MCF 10A (cell line): Measurements from ENCODE around the gene KIF5A. TPM values are rescaled to one million over a fixed set of nuclear protein-coding genes. Genes with fewer than 3 reads are reported as not detected.

Experiments
- BruUV-seq: library from RNA; stranded (reverse); fragments of 400-500 nt; replicated peaks from 2 replicates; lab custom pipeline; 2021; lab: Mats Ljungman, UMichigan
- CTCF ChIA-PET: fragments of 300-600 bp; sonication (Branson Sonifier 250); formaldehyde crosslinking; extraction: SDS; loops from one replicate; lab custom pipeline; 2021; ENCODE audit warnings: antibody characterized with exemption, inconsistent platforms; lab: Yijun Ruan, JAX
- POLR2A ChIA-PET: fragments of 300-600, 350-650 bp; sonication (Branson Sonifier 250); formaldehyde crosslinking; extraction: SDS; loops from one replicate; lab custom pipeline; 2020; ENCODE audit warnings: antibody characterized with exemption, inconsistent platforms; lab: Yijun Ruan, JAX
- DNase-seq: peaks from one replicate; pipeline ENCODE4 v3.0.0-alpha.2; 2018; ENCODE audit not compliant: unreplicated experiment
- H3K27ac Mint-ChIP-seq: one replicate; pipeline ENCODE4 v1.8.0; 2022; ENCODE audit warnings: mild to moderate bottlenecking, low read depth, mixed read lengths; ENCODE audit not compliant: unreplicated experiment
- H3K27me3 Mint-ChIP-seq: one replicate; pipeline ENCODE4 v1.8.0; 2022; ENCODE audit warnings: mixed read lengths; ENCODE audit not compliant: insufficient read depth, unreplicated experiment
- H3K36me3 Mint-ChIP-seq: one replicate; pipeline ENCODE4 v1.8.0; 2022; ENCODE audit warnings: mild to moderate bottlenecking, moderate library complexity, mixed read lengths; ENCODE audit not compliant: insufficient read depth, unreplicated experiment
- H3K4me1 Mint-ChIP-seq: one replicate; pipeline ENCODE4 v1.8.0; 2022; ENCODE audit warnings: mixed read lengths; ENCODE audit not compliant: insufficient read depth, unreplicated experiment
- H3K4me3 Mint-ChIP-seq: one replicate; pipeline ENCODE4 v1.8.0; 2022; ENCODE audit warnings: mild to moderate bottlenecking, moderate library complexity, mixed read lengths; ENCODE audit not compliant: unreplicated experiment
- H3K9me3 Mint-ChIP-seq: one replicate; pipeline ENCODE4 v1.8.0; 2022; ENCODE audit warnings: mixed read lengths; ENCODE audit not compliant: unreplicated experiment
- intact Hi-C: fragments of 100-400 bp; cut with micrococcal nuclease; formaldehyde crosslinking; loops from 2 replicates; pipeline ENCODE4 v1.14.1; 2022
- total RNA-seq: library from RNA; stranded (reverse); gene quantifications from 2 replicates; pipeline ENCODE4 v1.2.3, GENCODE V29; 2022
- TF ChIP-seq, protein P1 (sequence below): fragments of 200-600 bp; IDR thresholded peaks from one replicate; pipeline ENCODE4 v1.8.0; 2022; ENCODE audit warnings: antibody characterized with exemption, mild to moderate bottlenecking; ENCODE audit not compliant: unreplicated experiment

The KIF5A gene
- total RNA-seq, 1 experiment from 2014 or later, result 0.56 TPM

DNA sequence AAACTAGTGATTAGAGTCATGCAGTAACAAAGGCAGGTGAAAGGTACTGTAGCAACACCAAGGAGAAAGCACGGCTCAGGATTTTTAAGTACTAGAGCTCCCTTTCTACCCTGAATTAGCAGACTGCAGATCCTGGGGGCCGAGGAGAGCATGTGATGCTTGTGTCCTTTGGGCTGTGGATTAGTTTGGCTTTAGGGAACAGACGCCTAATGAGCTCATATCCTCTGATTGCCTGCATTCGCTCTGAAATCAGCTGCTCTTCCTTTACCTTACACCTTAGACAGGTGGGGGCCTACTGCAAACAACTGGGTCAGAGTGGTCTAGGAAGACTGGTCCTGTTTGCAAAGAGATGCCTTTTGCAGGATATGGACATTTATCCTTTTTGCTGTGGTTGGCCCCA lies 43.3 kb downstream of the KIF5A start:
- no peak overlapping the region for H3K4me3 Mint-ChIP-seq
- H3K9me3 Mint-ChIP-seq, result no peaks in the 10 kb centered on the region
- peaks cover 29% of the 10 kb centered on the region for H3K36me3 Mint-ChIP-seq
- intact Hi-C loops, result no loop called here
- TF ChIP-seq, protein P1, sequence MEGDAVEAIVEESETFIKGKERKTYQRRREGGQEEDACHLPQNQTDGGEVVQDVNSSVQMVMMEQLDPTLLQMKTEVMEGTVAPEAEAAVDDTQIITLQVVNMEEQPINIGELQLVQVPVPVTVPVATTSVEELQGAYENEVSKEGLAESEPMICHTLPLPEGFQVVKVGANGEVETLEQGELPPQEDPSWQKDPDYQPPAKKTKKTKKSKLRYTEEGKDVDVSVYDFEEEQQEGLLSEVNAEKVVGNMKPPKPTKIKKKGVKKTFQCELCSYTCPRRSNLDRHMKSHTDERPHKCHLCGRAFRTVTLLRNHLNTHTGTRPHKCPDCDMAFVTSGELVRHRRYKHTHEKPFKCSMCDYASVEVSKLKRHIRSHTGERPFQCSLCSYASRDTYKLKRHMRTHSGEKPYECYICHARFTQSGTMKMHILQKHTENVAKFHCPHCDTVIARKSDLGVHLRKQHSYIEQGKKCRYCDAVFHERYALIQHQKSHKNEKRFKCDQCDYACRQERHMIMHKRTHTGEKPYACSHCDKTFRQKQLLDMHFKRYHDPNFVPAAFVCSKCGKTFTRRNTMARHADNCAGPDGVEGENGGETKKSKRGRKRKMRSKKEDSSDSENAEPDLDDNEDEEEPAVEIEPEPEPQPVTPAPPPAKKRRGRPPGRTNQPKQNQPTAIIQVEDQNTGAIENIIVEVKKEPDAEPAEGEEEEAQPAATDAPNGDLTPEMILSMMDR, result no peak
- ChIA-PET POLR2A (interaction anchor here (1.1 to 3.2 kb wide), 8 partner anchors 10 to 100 kb away, joined by 3 to 22 read pairs (median 12); partner anchors contain the start of genes DCTN2, DDIT3, MBD6 and OS9), CTCF (interaction anchor here (0.5 to 3.7 kb wide), 8 partner anchors 9 to 132 kb away, joined by 3 to 30 read pairs (median 3); no protein-coding TSS in a partner anchor)
- DNase-seq, result no peak
- no peaks in the 10 kb centered on the region for H3K27me3 Mint-ChIP-seq
- peaks cover 16% of the 10 kb centered on the region for H3K4me1 Mint-ChIP-seq
- no TSS peak for BruUV-seq
- no peak overlapping the region for H3K27ac Mint-ChIP-seq

DNA sequence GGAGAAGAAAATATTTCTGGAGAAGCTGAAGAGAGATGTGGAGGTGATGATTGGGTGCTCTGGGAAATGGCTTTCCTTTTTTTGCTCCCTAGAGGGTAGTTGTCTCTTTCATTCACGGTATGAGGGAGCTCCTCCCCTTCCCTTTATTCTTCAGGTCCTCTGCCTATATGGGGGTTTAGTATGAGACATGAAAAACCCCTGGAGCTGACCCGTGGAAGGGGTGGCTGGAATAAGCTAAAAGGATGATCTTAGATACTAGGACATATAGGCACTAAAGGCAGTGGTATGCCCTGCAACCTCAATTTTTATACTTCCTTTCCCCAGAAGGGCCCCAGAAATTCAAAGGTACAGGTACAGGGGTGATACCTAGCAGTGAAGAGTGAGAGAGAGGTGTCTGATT lies 50.6 kb downstream of the KIF5A start:
- no peak overlapping the region for H3K4me3 Mint-ChIP-seq
- H3K27me3 Mint-ChIP-seq, result no peaks in the 10 kb centered on the region
- no peak for DNase-seq
- no TSS peak for BruUV-seq
- POLR2A ChIA-PET, result interaction anchor here (0.5 to 1.5 kb wide), 3 partner anchors 9 to 87 kb away, joined by 3 to 6 read pairs (median 3); partner anchors contain the start of gene PIP4K2C
- intact Hi-C loops, result no loop called here
- H3K27ac Mint-ChIP-seq, result no peak overlapping the region
- TF ChIP-seq, protein P1, result no peak
- H3K9me3 Mint-ChIP-seq, result no peaks in the 10 kb centered on the region
- peaks cover 55% of the 10 kb centered on the region for H3K36me3 Mint-ChIP-seq
- H3K4me1 Mint-ChIP-seq, result peaks cover 13% of the 10 kb centered on the region
- CTCF ChIA-PET, result interaction anchor here (1.0 to 1.7 kb wide), 5 partner anchors 20 to 148 kb away, joined by 3 to 6 read pairs (median 5); partner anchors contain the start of genes B4GALNT1 and OS9

DNA sequence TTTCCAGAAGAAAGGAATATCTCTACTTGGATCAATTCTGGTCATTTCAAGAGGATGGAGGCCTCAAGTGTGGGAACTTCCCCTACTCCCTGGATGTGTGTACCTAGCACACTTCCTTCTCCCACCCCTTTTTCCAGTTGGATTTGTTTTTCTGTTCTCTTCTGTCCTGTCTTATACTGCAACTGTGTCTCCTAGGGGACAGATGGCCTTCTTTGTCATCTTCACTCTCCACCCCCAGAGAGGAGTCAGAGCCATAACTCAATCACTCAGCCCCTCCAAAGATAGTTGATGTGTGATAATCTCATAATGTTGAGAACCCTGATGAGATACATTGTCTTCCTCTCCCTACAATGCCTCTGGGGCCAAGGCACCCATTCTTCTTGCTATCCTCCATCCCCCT lies 52.7 kb downstream of the KIF5A start:
- no peak overlapping the region for H3K27ac Mint-ChIP-seq
- no peak overlapping the region for H3K4me3 Mint-ChIP-seq
- ChIA-PET CTCF (interaction anchor here (1.8 kb wide), 1 partner anchor 19 kb away, joined by 9 read pairs; no protein-coding TSS in a partner anchor), POLR2A (interaction anchor here (0.9 to 1.0 kb wide), 2 partner anchors 10 to 55 kb away, joined by 3 to 4 read pairs; partner anchors contain the start of gene DCTN2)
- no TSS peak for BruUV-seq
- TF ChIP-seq, protein P1, result no peak
- DNase-seq, result no peak
- H3K27me3 Mint-ChIP-seq, result no peaks in the 10 kb centered on the region
- H3K9me3 Mint-ChIP-seq, result no peaks in the 10 kb centered on the region
- peaks cover 13% of the 10 kb centered on the region for H3K4me1 Mint-ChIP-seq
- H3K36me3 Mint-ChIP-seq, result peaks cover 35% of the 10 kb centered on the region
- intact Hi-C loops, result no loop called here

DNA sequence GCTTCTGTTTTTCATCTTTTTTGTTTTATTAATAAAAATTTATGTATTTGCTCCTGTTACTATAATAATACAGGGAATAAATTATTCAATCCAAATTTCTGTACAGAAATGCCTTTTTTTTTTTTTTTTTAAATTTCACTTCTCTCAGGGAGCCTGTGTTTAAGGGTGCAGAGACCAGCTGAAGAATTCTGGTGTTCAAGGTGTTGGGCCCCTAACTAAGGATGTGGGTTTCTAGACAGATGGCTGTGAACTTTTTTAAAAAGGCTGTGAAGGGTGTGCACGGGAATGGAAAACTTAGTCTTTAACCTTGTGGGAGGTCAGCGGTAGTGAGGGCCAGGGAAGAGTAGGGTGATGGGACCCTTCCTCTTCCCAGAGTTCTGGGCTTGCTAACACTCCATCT lies 53.5 kb downstream of the KIF5A start:
- Mint-ChIP-seq H3K27ac (no peak overlapping the region), H3K36me3 (peaks cover 30% of the 10 kb centered on the region), H3K27me3 (no peaks in the 10 kb centered on the region), H3K4me1 (peaks cover 13% of the 10 kb centered on the region), H3K4me3 (no peak overlapping the region), H3K9me3 (no peaks in the 10 kb centered on the region)
- intact Hi-C loops, result no loop called here
- DNase-seq, result no peak
- ChIA-PET POLR2A (interaction anchor here (0.9 to 1.3 kb wide), 6 partner anchors 11 to 83 kb away, joined by 3 to 6 read pairs (median 4); partner anchors contain the start of genes DCTN2, DDIT3 and PIP4K2C), CTCF (interaction anchor here (0.7 to 1.8 kb wide), 2 partner anchors 16 to 20 kb away, joined by 3 to 9 read pairs; no protein-coding TSS in a partner anchor)
- no TSS peak for BruUV-seq
- TF ChIP-seq, protein P1, result no peak
